K562 (cell line): Measurements from ENCODE around the gene TNRC6B. TPM values are rescaled to one million over a fixed set of nuclear protein-coding genes. Genes with fewer than 3 reads are reported as not detected.

Experiments used
- ATAC-seq: fragments of 200-7000 bp; cut with Tn5 transposase; 3 replicates; pipeline ENCODE4 v1.9.1; 2020; ENCODE audit warnings: moderate library complexity
- BruUV-seq: library from RNA; stranded (reverse); fragments of 400-500 nt; replicated peaks from 2 replicates; lab custom pipeline; 2021; lab: Mats Ljungman, UMichigan
- CTCF ChIA-PET: fragments of 300-600 bp; formaldehyde crosslinking; extraction: SDS; loops from one replicate; lab custom pipeline; 2021; ENCODE audit warnings: low intra/inter-chr PET ratio; lab: Yijun Ruan, JAX
- POLR2A ChIA-PET: fragments of 300-600, 350-650 bp; sonication (Branson Sonifier 250); formaldehyde crosslinking; extraction: SDS; loops from one replicate; lab custom pipeline; 2021; ENCODE audit warnings: antibody characterized with exemption, inconsistent platforms; lab: Yijun Ruan, JAX
- DNase-seq, 4 experiments: peaks; one replicate each; pipeline versions ENCODE4 v3.0.0 to v3.0.0-alpha.2; 2011 to 2018; ENCODE audit warnings: low spot score in 3 of 4, mixed read lengths in 3 of 4; ENCODE audit errors: extremely low read depth in 1 of 4
- FAIRE-seq: peaks from 2 replicates; lab custom pipeline; 2011; peaks lifted over from hg19 to GRCh38; lab: Jason Lieb, UNC
- H2AFZ ChIP-seq: 2 replicates; pipeline ENCODE4 v1.6.0; 2011; ENCODE audit warnings: low read depth, low read length, control low read depth, inconsistent platforms
- H3K27ac ChIP-seq: fragments of 200-600 bp; 3 replicates; pipeline ENCODE4 v1.8.0; 2011; ENCODE audit warnings: low read depth, mild to moderate bottlenecking, control low read depth, inconsistent platforms, low read length, moderate library complexity, mixed read lengths; ENCODE audit errors: extremely low read depth
- H3K27me3 ChIP-seq, 2 experiments: fragments of 300-600 bp in 1 of 2; 2 replicates in 1 of 2; 3 replicates in 1 of 2; pipeline versions ENCODE4 v1.6.0 to v1.8.0; 2011; ENCODE audit warnings: inconsistent platforms in 2 of 2, low read length in 2 of 2, mild to moderate bottlenecking in 1 of 2, mixed read lengths in 1 of 2, moderate library complexity in 1 of 2; ENCODE audit not compliant: control insufficient read depth in 2 of 2, insufficient read depth in 2 of 2
- H3K36me3 ChIP-seq: fragments of 300-600 bp; 3 replicates; pipeline ENCODE4 v1.8.0; 2011; ENCODE audit warnings: mild to moderate bottlenecking, low read length, inconsistent platforms; ENCODE audit not compliant: control insufficient read depth, insufficient read depth
- H3K4me1 ChIP-seq, 2 experiments: fragments of 200-600 bp in 1 of 2; replicated peaks in 1 of 2; 2 replicates in 1 of 2; 3 replicates in 1 of 2; pipeline versions ENCODE4 v1.5.1 to v1.8.0; 2011; ENCODE audit warnings: inconsistent platforms in 2 of 2, low read length in 2 of 2, mild to moderate bottlenecking in 1 of 2, mixed read lengths in 1 of 2, moderate library complexity in 1 of 2; ENCODE audit not compliant: control insufficient read depth in 2 of 2, insufficient read depth in 2 of 2
- H3K4me2 ChIP-seq: 2 replicates; pipeline ENCODE4 v1.6.1; 2011; ENCODE audit warnings: low read length, control low read depth, inconsistent platforms, mixed read lengths; ENCODE audit not compliant: insufficient read depth
- H3K4me3 ChIP-seq: fragments of 200-600 bp; sonication (generic), shearing (Covaris generic); 2 replicates; pipeline ENCODE4 v1.5.1; 2016; ENCODE audit warnings: control low read depth, inconsistent platforms
- H3K79me2 ChIP-seq: fragments of 200-600 bp; 3 replicates; pipeline ENCODE4 v1.8.0; 2011; ENCODE audit warnings: low read length, inconsistent platforms; ENCODE audit not compliant: control insufficient read depth, insufficient read depth
- H3K9ac ChIP-seq, 2 experiments: 2 replicates each; pipeline versions ENCODE4 v1.6.0 to v1.6.1; 2011; ENCODE audit warnings: low read depth in 2 of 2, low read length in 2 of 2, control low read depth in 1 of 2, inconsistent platforms in 1 of 2, mild to moderate bottlenecking in 1 of 2, mixed read lengths in 1 of 2; ENCODE audit not compliant: insufficient read depth in 1 of 2
- H3K9me1 ChIP-seq: one replicate; pipeline ENCODE4 v1.6.0; 2011; ENCODE audit warnings: inconsistent platforms, mild to moderate bottlenecking, low read length, moderate library complexity; ENCODE audit not compliant: control insufficient read depth, insufficient read depth
- H3K9me3 ChIP-seq: replicated peaks from 2 replicates; pipeline ENCODE4 v1.5.1; 2011; ENCODE audit warnings: low read depth, low read length, inconsistent platforms; ENCODE audit not compliant: control insufficient read depth, insufficient read depth
- H4K20me1 ChIP-seq: replicated peaks from 2 replicates; pipeline ENCODE4 v1.6.1; 2011; ENCODE audit warnings: low read length, inconsistent platforms, mixed read lengths; ENCODE audit not compliant: control insufficient read depth, insufficient read depth
- ATF7 ChIP-seq: fragments of 450-650 bp; IDR thresholded peaks from 2 replicates; pipeline ENCODE4 v1.7.1; 2014; ENCODE audit warnings: mild to moderate bottlenecking, moderate library complexity
- CC2D1A ChIP-seq: fragments of 450-650 bp; IDR thresholded peaks from 2 replicates; pipeline ENCODE4 v1.6.1; 2017; ENCODE audit warnings: mild to moderate bottlenecking
- HLTF ChIP-seq: fragments of 450-650 bp; IDR thresholded peaks from 2 replicates; pipeline ENCODE4 v1.6.1; 2016
- MEIS2 ChIP-seq: fragments of 450-650 bp; IDR thresholded peaks from 2 replicates; pipeline ENCODE4 v1.6.1; 2014; ENCODE audit warnings: mild to moderate bottlenecking; ENCODE audit not compliant: partially characterized antibody
- PBX2 ChIP-seq, 2 experiments: IDR thresholded peaks in 1 of 2; conservative IDR thresholded peaks in 1 of 2; 2 replicates each; pipeline ENCODE4 v1.6.1; 2016; ENCODE audit warnings: low read depth in 2 of 2, mild to moderate bottlenecking in 1 of 2, missing compliant biosample characterization in 1 of 2, missing genetic modification characterization in 1 of 2, moderate library complexity in 1 of 2
- WGBS: fragments of 100-300 bp; shearing (Covaris generic); methylation state at CpG from one replicate; pipeline ENCODE4 v1.1.6; 2016; ENCODE audit warnings: low coverage, mixed read lengths; ENCODE audit not compliant: insufficient coverage; ENCODE audit errors: missing lambda C conversion rate; 5-methylcytosine and 5-hydroxymethylcytosine counted together
- in situ Hi-C: fragments of 300-500 bp; cut with MboI; formaldehyde crosslinking; loops from 4 replicates; pipeline ENCODE4 v1.15.0; 2018; ENCODE audit warnings: inconsistent platforms, mixed read lengths
- intact Hi-C: fragments of 100-400 bp; cut with micrococcal nuclease; formaldehyde crosslinking; loops from 2 replicates; pipeline ENCODE4 v1.14.2; 2022
- polyA plus RNA-seq, 8 experiments: library from polyadenylated mRNA; depleted of rRNA in 4 of 8; stranded (reverse) in 5 of 8; unstranded in 3 of 8; fragments of >200 nt; fragmentation: Nextera tagmentation in 2 of 8; fragmentation: Illumina TruSeq in 1 of 8; extraction: Ambion mirVana in 2 of 8; extraction: Trizol in 1 of 8; gene quantifications; 2 replicates each; pipeline versions ENCODE4 v1.2.1 to v1.2.3, GENCODE V29; 2011 to 2014; ENCODE audit warnings: inconsistent platforms in 1 of 8, missing spikeins in 1 of 8
- total RNA-seq, 7 experiments: library from RNA; depleted of rRNA in 6 of 7; stranded (reverse); fragments of >200 nt in 6 of 7; fragmentation: Illumina TruSeq in 2 of 7; extraction: Trizol in 2 of 7; gene quantifications; 2 replicates each; pipeline versions ENCODE4 v1.2.1 to v1.2.3, GENCODE V29; 2011 to 2021; ENCODE audit warnings: low replicate concordance in 1 of 7
- TF ChIP-seq, protein P1 (sequence below): fragments of 450-650 bp; IDR thresholded peaks from 2 replicates; pipeline ENCODE4 v1.6.1; 2016

The TNRC6B gene
- total and polyA plus RNA-seq, 9 of the 15 experiments (the other 6 are each of a cell fraction or from before 2014, with no cell fraction given) = 0.96 to 18.8 (median 10.8) TPM

- DNase-seq = peak in 1 of 4 experiments; percentile 7
- no peak overlapping the region for H3K4me3 ChIP-seq
- H3K9ac ChIP-seq = no peak overlapping the region
- BruUV-seq = no TSS peak
- in situ Hi-C loops = no loop called here
- H3K27ac ChIP-seq = no peak overlapping the region
- ChIA-PET CTCF (no interaction called here), POLR2A (interaction anchor here (1.5 kb wide), 1 partner anchor 10 kb away, joined by 5 read pairs; no protein-coding TSS in a partner anchor)
- no peaks in the 10 kb centered on the region for H3K27me3 ChIP-seq
- H3K4me2 ChIP-seq = no peak overlapping the region
- TF ChIP-seq ATF7 = 0 out of 2 replicates have a peak, but pooled peaks have one; percentile 22
- TF ChIP-seq HLTF = no peak
- TF ChIP-seq CC2D1A = no peak
- no peak for TF ChIP-seq PBX2 (CRISPR knock-in tag; IDR thresholded peaks at IDR 0.05; ENCODE audit: low read depth)
- 0 out of 2 replicates have a peak, but pooled peaks have one; percentile 36 for TF ChIP-seq PBX2 (tag; conservative IDR thresholded peaks at IDR 0.05; ENCODE audit: low read depth)
- TF ChIP-seq, protein P1, sequence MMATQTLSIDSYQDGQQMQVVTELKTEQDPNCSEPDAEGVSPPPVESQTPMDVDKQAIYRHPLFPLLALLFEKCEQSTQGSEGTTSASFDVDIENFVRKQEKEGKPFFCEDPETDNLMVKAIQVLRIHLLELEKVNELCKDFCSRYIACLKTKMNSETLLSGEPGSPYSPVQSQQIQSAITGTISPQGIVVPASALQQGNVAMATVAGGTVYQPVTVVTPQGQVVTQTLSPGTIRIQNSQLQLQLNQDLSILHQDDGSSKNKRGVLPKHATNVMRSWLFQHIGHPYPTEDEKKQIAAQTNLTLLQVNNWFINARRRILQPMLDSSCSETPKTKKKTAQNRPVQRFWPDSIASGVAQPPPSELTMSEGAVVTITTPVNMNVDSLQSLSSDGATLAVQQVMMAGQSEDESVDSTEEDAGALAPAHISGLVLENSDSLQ = peak; percentile 38; the same call in 1 of the 2 replicates
- TF ChIP-seq MEIS2 = peak; percentile 78
- FAIRE-seq = no peak
- no peaks in the 10 kb centered on the region for H3K9me1 ChIP-seq
- intact Hi-C loops = loop anchor here (10.0 kb wide), 1 partner anchor 795 kb away; no protein-coding TSS in a partner anchor
- peaks cover 0 to 5% of the 10 kb centered on the region in 2 experiments; a peak in 3 of 5 replicates for H3K4me1 ChIP-seq
- no peak overlapping the region for H2AFZ ChIP-seq
- no peaks in the 10 kb centered on the region for H3K36me3 ChIP-seq
- WGBS = 74% methylated on average over 4 of the region's 5 CpGs
- no peaks in the 10 kb centered on the region for H3K79me2 ChIP-seq
- H3K9me3 ChIP-seq = no peaks in the 10 kb centered on the region
- no peak for ATAC-seq
- H4K20me1 ChIP-seq = no peaks in the 10 kb centered on the region
These were observed 162.3 kb downstream of the TNRC6B start for GRCh38 chr22:40340044-40340443.
